ENCODE results near the gene ACSBG1. TPM values are rescaled to one million over a fixed set of nuclear protein-coding genes. Genes with fewer than 3 reads are reported as not detected.

The ACSBG1 gene
- total RNA-seq, 1 donor from 2014 or later: 0.13 TPM

GRCh38 chr15:78224023-78224411 is 10.3 kb downstream of the ACSBG1 start:
- TF ChIP-seq, protein P1, sequence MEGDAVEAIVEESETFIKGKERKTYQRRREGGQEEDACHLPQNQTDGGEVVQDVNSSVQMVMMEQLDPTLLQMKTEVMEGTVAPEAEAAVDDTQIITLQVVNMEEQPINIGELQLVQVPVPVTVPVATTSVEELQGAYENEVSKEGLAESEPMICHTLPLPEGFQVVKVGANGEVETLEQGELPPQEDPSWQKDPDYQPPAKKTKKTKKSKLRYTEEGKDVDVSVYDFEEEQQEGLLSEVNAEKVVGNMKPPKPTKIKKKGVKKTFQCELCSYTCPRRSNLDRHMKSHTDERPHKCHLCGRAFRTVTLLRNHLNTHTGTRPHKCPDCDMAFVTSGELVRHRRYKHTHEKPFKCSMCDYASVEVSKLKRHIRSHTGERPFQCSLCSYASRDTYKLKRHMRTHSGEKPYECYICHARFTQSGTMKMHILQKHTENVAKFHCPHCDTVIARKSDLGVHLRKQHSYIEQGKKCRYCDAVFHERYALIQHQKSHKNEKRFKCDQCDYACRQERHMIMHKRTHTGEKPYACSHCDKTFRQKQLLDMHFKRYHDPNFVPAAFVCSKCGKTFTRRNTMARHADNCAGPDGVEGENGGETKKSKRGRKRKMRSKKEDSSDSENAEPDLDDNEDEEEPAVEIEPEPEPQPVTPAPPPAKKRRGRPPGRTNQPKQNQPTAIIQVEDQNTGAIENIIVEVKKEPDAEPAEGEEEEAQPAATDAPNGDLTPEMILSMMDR (IDR thresholded peaks at IDR 0.05; ENCODE audit: unreplicated experiment): no peak
- H3K36me3 Mint-ChIP-seq (ENCODE audit: low read depth, unreplicated experiment): no peaks in the 10 kb centered on the region
- no peak overlapping the region for H3K27ac Mint-ChIP-seq (ENCODE audit: unreplicated experiment)

DNA sequence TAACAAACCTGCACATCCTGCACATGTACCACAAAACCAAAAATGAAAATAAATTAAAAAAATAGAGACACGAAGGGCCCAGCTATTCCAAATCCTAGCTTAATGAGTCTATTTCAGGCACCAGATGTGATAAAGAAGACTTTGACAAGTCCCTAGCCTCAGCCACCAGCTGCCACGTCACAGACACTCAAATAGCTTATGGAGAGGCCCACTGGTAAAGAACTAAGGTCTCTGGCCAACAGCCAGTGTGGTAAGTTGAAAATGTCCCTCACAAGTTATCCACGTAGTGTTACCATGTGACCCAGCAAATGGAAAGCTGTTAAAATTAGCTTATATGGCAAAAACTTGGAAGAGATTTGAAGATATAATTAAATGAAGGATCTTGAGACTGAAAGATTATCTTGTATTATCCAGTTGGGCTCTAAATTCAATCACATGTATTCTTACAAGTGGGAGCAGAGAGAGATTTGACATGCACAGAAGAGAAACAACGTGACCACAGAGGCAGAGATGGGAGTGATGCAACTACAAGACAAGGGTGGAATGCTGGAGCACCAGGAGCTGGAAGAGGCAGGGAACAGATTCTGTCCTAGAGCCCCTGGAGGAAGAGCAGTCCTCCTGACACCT is 10.9 kb downstream of the ACSBG1 start:
- Mint-ChIP-seq H3K27me3 (ENCODE audit: unreplicated experiment) (no peaks in the 10 kb centered on the region), H3K9me3 (ENCODE audit: unreplicated experiment) (no peaks in the 10 kb centered on the region), H3K27ac (ENCODE audit: unreplicated experiment) (no peak overlapping the region), H3K4me3 (ENCODE audit: unreplicated experiment) (no peak overlapping the region), H3K4me1 (ENCODE audit: unreplicated experiment) (no peaks in the 10 kb centered on the region), H3K36me3 (ENCODE audit: low read depth, unreplicated experiment) (no peaks in the 10 kb centered on the region)
- DNase-seq (ENCODE audit: low spot score): no peak
- TF ChIP-seq, protein P1 (IDR thresholded peaks at IDR 0.05; ENCODE audit: unreplicated experiment): no peak

More at GRCh38 chr15:78224023-78224411, 10.3 kb downstream of the ACSBG1 start:
- DNase-seq (ENCODE audit: low spot score): no peak
- no peaks in the 10 kb centered on the region for H3K9me3 Mint-ChIP-seq (ENCODE audit: unreplicated experiment)
- H3K4me1 Mint-ChIP-seq (ENCODE audit: unreplicated experiment): no peaks in the 10 kb centered on the region
- no peaks in the 10 kb centered on the region for H3K27me3 Mint-ChIP-seq (ENCODE audit: unreplicated experiment)
- H3K4me3 Mint-ChIP-seq (ENCODE audit: unreplicated experiment): no peak overlapping the region

- H3K4me1 Mint-ChIP-seq (ENCODE audit: unreplicated experiment): no peaks in the 10 kb centered on the region
- no peaks in the 10 kb centered on the region for H3K36me3 Mint-ChIP-seq (ENCODE audit: low read depth, unreplicated experiment)
- no peak overlapping the region for H3K27ac Mint-ChIP-seq (ENCODE audit: unreplicated experiment)
- DNase-seq (ENCODE audit: low spot score): no peak
- no peaks in the 10 kb centered on the region for H3K27me3 Mint-ChIP-seq (ENCODE audit: unreplicated experiment)
- TF ChIP-seq, protein P1 (IDR thresholded peaks at IDR 0.05; ENCODE audit: unreplicated experiment): no peak
- no peaks in the 10 kb centered on the region for H3K9me3 Mint-ChIP-seq (ENCODE audit: unreplicated experiment)
- no peak overlapping the region for H3K4me3 Mint-ChIP-seq (ENCODE audit: unreplicated experiment)
These were observed 11.5 kb downstream of the ACSBG1 start for GRCh38 chr15:78222745-78223395.

- Mint-ChIP-seq H3K4me3 (ENCODE audit: unreplicated experiment) (no peak overlapping the region), H3K27me3 (ENCODE audit: unreplicated experiment) (peaks cover 2% of the 10 kb centered on the region), H3K36me3 (ENCODE audit: low read depth, unreplicated experiment) (no peaks in the 10 kb centered on the region), H3K4me1 (ENCODE audit: unreplicated experiment) (no peaks in the 10 kb centered on the region), H3K9me3 (ENCODE audit: unreplicated experiment) (no peaks in the 10 kb centered on the region), H3K27ac (ENCODE audit: unreplicated experiment) (no peak overlapping the region)
- TF ChIP-seq, protein P1 (IDR thresholded peaks at IDR 0.05; ENCODE audit: unreplicated experiment): no peak
- DNase-seq (ENCODE audit: low spot score): no peak
These were observed 13.7 kb downstream of the ACSBG1 start for GRCh38 chr15:78220713-78221112.

All from endothelial cell (in vitro differentiated cells).